C4-2B (cell line): ENCODE measurements around the gene SNTG2.

Experiments
- CTCF ChIP-seq: fragments of 450-650 bp; conservative IDR thresholded peaks from 2 replicates; pipeline ENCODE4 v1.5.1; 2017; ENCODE audit warnings: mild to moderate bottlenecking
- ZFX ChIP-seq: fragments of 450-650 bp; IDR thresholded peaks from 2 replicates; pipeline ENCODE4 v1.6.1; 2017

GRCh38 chr2:916935-917334, 33.7 kb upstream of the SNTG2 start:
- TF ChIP-seq CTCF (no peak), ZFX (no peak)
